ENCODE results near the gene EIF4H.
"Not testable (repeated sequence)": the region's sequence is repeated elsewhere in the genome, so short reads cannot be mapped to it uniquely, and the experiment has no call there.

EIF4H gene

DNA sequence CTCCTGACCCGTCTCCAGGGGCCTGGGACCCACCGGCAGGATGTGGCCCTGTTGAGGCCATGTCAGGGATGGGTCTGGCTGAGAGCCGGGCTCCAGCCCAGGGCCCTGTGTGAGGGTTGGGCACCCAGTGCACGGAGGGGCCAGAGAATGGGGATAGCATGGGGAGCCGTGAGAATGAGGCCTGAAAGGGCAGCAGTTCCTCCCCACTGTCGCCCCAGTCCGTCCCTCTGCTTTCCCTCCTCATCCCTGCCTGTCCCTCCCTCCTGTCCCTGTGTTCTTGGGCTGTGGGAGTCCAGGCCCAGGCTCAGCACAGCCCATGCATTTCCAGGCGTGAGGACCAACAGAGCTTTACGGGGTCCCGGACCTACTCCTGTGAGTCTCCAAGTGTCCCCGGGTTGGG, 45.3 kb downstream of the EIF4H start:
- H3K4me3 ChIP-seq (ENCODE audit: low read length), result no peak overlapping the region
- H3K9ac ChIP-seq (ENCODE audit: low read length), result no peak overlapping the region
- no peak for DNase-seq (ENCODE audit: low read depth)
- no peaks in the 10 kb centered on the region for H3K36me3 ChIP-seq (ENCODE audit: control insufficient read depth, insufficient read depth, low read length, severe bottlenecking)
- peaks cover 4% of the 10 kb centered on the region for H3K9me3 ChIP-seq (ENCODE audit: control insufficient read depth, low read length)
- H3K27me3 ChIP-seq (replicated peaks; ENCODE audit: control insufficient read depth, insufficient read depth, low read length), result no peaks in the 10 kb centered on the region
- H3K4me1 ChIP-seq (ENCODE audit: control insufficient read depth, insufficient read depth, low read length), result peaks cover 4% of the 10 kb centered on the region

- no peaks in the 10 kb centered on the region for H3K36me3 ChIP-seq (ENCODE audit: control insufficient read depth, insufficient read depth, low read length, severe bottlenecking)
- no peaks in the 10 kb centered on the region for H3K27me3 ChIP-seq (replicated peaks; ENCODE audit: control insufficient read depth, insufficient read depth, low read length)
- H3K4me1 ChIP-seq (ENCODE audit: control insufficient read depth, insufficient read depth, low read length), result peaks cover 4% of the 10 kb centered on the region
- no peak for DNase-seq (ENCODE audit: low read depth)
- H3K4me3 ChIP-seq (ENCODE audit: low read length), result no peak overlapping the region
- peaks cover 4% of the 10 kb centered on the region for H3K9me3 ChIP-seq (ENCODE audit: control insufficient read depth, low read length)
- no peak overlapping the region for H3K9ac ChIP-seq (ENCODE audit: low read length)
These were observed 46.1 kb downstream of the EIF4H start for GRCh38 chr7:74220229-74220628.

- Histone ChIP-seq H3K27me3 (replicated peaks; ENCODE audit: control insufficient read depth, insufficient read depth, low read length) (no peaks in the 10 kb centered on the region), H3K4me1 (ENCODE audit: control insufficient read depth, insufficient read depth, low read length) (no peaks in the 10 kb centered on the region), H3K36me3 (ENCODE audit: control insufficient read depth, insufficient read depth, low read length, severe bottlenecking) (no peaks in the 10 kb centered on the region), H3K4me3 (ENCODE audit: low read length) (no peak overlapping the region), H3K9me3 (ENCODE audit: control insufficient read depth, low read length) (peaks cover 4% of the 10 kb centered on the region), H3K9ac (ENCODE audit: low read length) (no peak overlapping the region)
- no peak for DNase-seq (ENCODE audit: low read depth)
These were observed 47.6 kb downstream of the EIF4H start for GRCh38 chr7:74221713-74222112.

GRCh38 chr7:74222851-74223710, 48.9 kb downstream of the EIF4H start:
- Histone ChIP-seq H3K27me3 (replicated peaks; ENCODE audit: control insufficient read depth, insufficient read depth, low read length) (no peaks in the 10 kb centered on the region), H3K4me1 (ENCODE audit: control insufficient read depth, insufficient read depth, low read length) (no peaks in the 10 kb centered on the region), H3K9me3 (ENCODE audit: control insufficient read depth, low read length) (peaks cover 3% of the 10 kb centered on the region), H3K4me3 (ENCODE audit: low read length) (no peak overlapping the region), H3K36me3 (ENCODE audit: control insufficient read depth, insufficient read depth, low read length, severe bottlenecking) (no peaks in the 10 kb centered on the region), H3K9ac (ENCODE audit: low read length) (no peak overlapping the region)
- DNase-seq (ENCODE audit: low read depth), result no peak

DNA sequence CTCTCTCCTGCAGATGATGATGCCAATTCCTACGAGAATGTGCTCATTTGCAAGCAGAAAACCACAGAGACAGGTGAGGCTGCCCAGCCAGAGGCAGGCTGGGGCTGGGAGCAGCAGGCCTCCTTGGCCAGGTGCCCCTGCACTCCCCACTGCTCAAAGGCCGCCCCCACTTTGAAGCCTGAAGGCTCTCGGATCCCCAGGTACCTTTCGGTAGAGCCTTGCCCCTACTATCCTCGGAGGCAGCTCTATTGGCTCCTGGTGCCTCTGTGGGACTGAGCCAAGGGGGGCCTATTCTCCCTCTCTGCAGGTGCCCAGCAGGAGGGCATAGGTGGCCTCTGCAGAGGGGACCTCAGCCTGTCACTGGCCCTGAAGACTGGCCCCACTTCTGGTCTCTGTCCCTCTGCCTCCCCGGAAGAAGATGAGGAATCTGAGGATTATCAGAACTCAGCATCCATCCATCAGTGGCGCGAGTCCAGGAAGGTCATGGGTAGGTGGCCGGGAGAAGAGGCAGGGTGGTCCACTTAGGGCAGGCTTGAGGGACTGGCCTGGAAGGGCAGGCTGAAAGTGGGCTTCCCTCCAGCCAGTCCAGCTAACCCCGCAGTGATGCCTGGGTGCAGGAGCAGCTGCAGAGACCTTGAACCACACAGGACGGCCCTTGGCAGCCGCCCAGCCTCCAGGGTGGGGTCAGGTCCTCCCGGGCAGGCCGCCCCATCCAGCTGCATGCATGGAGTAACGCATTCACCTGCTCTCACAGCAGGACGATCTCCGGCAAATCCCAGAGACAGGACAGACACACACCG, 49.8 kb downstream of the EIF4H start:
- no peaks in the 10 kb centered on the region for H3K4me1 ChIP-seq (ENCODE audit: control insufficient read depth, insufficient read depth, low read length)
- no peak overlapping the region for H3K4me3 ChIP-seq (ENCODE audit: low read length)
- no peaks in the 10 kb centered on the region for H3K9me3 ChIP-seq (ENCODE audit: control insufficient read depth, low read length)
- H3K9ac ChIP-seq (ENCODE audit: low read length), result no peak overlapping the region
- no peaks in the 10 kb centered on the region for H3K27me3 ChIP-seq (replicated peaks; ENCODE audit: control insufficient read depth, insufficient read depth, low read length)
- DNase-seq (ENCODE audit: low read depth), result no peak
- H3K36me3 ChIP-seq (ENCODE audit: control insufficient read depth, insufficient read depth, low read length, severe bottlenecking), result no peaks in the 10 kb centered on the region

DNA sequence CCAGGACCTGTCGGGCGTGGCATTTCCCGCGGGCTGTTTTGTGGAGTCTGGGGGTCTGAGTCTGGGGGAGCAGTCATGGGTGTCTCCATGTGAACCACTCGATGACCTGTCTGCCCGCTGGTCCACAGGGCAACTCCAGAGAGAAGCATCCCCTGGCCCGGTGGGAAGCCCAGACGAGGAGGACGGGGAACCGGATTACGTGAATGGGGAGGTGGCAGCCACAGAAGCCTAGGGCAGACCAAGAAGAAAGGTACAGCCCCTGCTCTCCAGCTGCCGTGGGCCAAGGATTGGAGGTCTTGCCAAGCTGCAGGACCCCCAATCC, 50.3 kb downstream of the EIF4H start:
- Histone ChIP-seq H3K36me3 (ENCODE audit: control insufficient read depth, insufficient read depth, low read length, severe bottlenecking) (no peaks in the 10 kb centered on the region), H3K4me3 (ENCODE audit: low read length) (no peak overlapping the region), H3K9ac (ENCODE audit: low read length) (no peak overlapping the region), H3K9me3 (ENCODE audit: control insufficient read depth, low read length) (no peaks in the 10 kb centered on the region), H3K4me1 (ENCODE audit: control insufficient read depth, insufficient read depth, low read length) (no peaks in the 10 kb centered on the region), H3K27me3 (replicated peaks; ENCODE audit: control insufficient read depth, insufficient read depth, low read length) (no peaks in the 10 kb centered on the region)
- DNase-seq (ENCODE audit: low read depth), result no peak

DNA sequence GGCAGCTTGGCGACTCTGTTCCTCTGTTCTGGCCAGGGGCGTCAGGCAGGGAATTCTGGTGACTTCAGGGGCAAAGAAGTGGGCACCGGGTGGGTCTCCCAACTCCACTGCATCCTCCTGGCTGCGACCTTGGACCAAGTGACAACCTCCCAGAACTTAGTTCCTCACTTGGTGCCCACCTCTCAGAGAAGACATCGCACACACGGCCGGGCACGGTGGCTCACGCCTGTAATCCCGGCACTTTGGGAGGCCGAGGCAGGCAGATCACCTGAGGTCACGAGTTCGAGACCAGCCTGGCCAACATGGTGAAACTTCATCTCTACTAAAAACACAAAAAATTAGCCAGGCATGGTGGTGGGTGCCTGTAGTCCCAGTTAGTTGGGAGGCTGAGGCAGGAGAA, 50.8 kb downstream of the EIF4H start:
- H3K9me3 ChIP-seq (ENCODE audit: control insufficient read depth, low read length); H3K9ac ChIP-seq (ENCODE audit: low read length); H3K4me3 ChIP-seq (ENCODE audit: low read length); DNase-seq (ENCODE audit: low read depth); H3K27me3 ChIP-seq (replicated peaks; ENCODE audit: control insufficient read depth, insufficient read depth, low read length); H3K4me1 ChIP-seq (ENCODE audit: control insufficient read depth, insufficient read depth, low read length); H3K36me3 ChIP-seq (ENCODE audit: control insufficient read depth, insufficient read depth, low read length, severe bottlenecking): not testable (repeated sequence)

DNA sequence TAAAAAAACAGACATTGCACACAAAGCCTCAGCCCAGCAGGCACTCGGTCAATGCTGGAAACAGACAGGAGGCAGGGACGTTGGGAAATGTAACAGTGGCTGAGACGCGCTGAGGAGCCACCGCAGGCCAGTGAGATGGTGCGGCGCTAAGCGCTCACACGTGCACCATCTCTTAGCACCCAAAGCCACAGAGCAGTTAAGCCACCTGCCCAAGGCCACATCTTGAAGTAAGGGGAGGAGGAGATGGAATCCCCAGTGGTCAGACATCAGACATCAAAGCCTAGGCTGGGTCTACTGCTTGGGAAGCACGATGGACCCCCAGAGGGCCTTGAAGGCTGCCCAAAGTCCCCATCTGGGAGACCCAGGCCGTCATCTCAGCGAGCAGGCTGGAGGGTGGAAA, 51.2 kb downstream of the EIF4H start:
- no peak for DNase-seq (ENCODE audit: low read depth)
- no peaks in the 10 kb centered on the region for H3K36me3 ChIP-seq (ENCODE audit: control insufficient read depth, insufficient read depth, low read length, severe bottlenecking)
- no peaks in the 10 kb centered on the region for H3K4me1 ChIP-seq (ENCODE audit: control insufficient read depth, insufficient read depth, low read length)
- H3K4me3 ChIP-seq (ENCODE audit: low read length), result no peak overlapping the region
- H3K9me3 ChIP-seq (ENCODE audit: control insufficient read depth, low read length), result no peaks in the 10 kb centered on the region
- no peaks in the 10 kb centered on the region for H3K27me3 ChIP-seq (replicated peaks; ENCODE audit: control insufficient read depth, insufficient read depth, low read length)
- H3K9ac ChIP-seq (ENCODE audit: low read length), result no peak overlapping the region

DNA sequence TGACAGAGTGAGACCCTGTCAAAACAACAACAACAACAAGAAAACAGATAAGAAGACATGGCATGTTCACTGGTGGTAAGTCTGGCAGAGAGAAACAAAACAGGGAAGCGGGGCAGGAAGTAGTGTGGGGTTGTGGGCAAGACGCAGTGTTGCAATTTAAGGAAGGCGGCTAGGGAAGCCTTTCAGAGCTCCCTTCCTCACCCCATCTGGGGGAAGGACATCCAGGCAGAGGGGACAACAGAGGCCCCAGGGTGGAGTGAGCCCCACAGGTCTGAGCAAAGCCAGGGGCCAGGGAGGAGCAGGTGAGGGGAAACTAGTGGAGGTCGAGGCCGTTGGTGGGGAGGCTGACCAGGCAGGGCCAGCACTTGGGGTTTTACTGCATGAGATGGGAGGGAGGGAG, 52.5 kb downstream of the EIF4H start:
- DNase-seq (ENCODE audit: low read depth), result no peak
- H3K36me3 ChIP-seq (ENCODE audit: control insufficient read depth, insufficient read depth, low read length, severe bottlenecking), result peaks cover 5% of the 10 kb centered on the region
- no peaks in the 10 kb centered on the region for H3K4me1 ChIP-seq (ENCODE audit: control insufficient read depth, insufficient read depth, low read length)
- no peaks in the 10 kb centered on the region for H3K27me3 ChIP-seq (replicated peaks; ENCODE audit: control insufficient read depth, insufficient read depth, low read length)
- no peak overlapping the region for H3K9ac ChIP-seq (ENCODE audit: low read length)
- no peak overlapping the region for H3K4me3 ChIP-seq (ENCODE audit: low read length)
- no peaks in the 10 kb centered on the region for H3K9me3 ChIP-seq (ENCODE audit: control insufficient read depth, low read length)

GRCh38 chr7:74228951-74229900, 55.1 kb downstream of the EIF4H start:
- Histone ChIP-seq H3K27me3 (replicated peaks; ENCODE audit: control insufficient read depth, insufficient read depth, low read length) (no peaks in the 10 kb centered on the region), H3K36me3 (ENCODE audit: control insufficient read depth, insufficient read depth, low read length, severe bottlenecking) (peaks cover 9% of the 10 kb centered on the region), H3K9me3 (ENCODE audit: control insufficient read depth, low read length) (no peaks in the 10 kb centered on the region), H3K9ac (ENCODE audit: low read length) (no peak overlapping the region), H3K4me3 (ENCODE audit: low read length) (no peak overlapping the region), H3K4me1 (ENCODE audit: control insufficient read depth, insufficient read depth, low read length) (no peaks in the 10 kb centered on the region)
- no peak for DNase-seq (ENCODE audit: low read depth)

All from adipocyte (in vitro differentiated cells).